ENCODE results near the gene PAGE1.
"Not testable (repeated sequence)": the region's sequence is repeated elsewhere in the genome, so short reads cannot be mapped to it uniquely, and the experiment has no call there.

Gene PAGE1, protein sequence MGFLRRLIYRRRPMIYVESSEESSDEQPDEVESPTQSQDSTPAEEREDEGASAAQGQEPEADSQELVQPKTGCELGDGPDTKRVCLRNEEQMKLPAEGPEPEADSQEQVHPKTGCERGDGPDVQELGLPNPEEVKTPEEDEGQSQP
- total RNA-seq, result 0 reads per million in 2 donors

DNA sequence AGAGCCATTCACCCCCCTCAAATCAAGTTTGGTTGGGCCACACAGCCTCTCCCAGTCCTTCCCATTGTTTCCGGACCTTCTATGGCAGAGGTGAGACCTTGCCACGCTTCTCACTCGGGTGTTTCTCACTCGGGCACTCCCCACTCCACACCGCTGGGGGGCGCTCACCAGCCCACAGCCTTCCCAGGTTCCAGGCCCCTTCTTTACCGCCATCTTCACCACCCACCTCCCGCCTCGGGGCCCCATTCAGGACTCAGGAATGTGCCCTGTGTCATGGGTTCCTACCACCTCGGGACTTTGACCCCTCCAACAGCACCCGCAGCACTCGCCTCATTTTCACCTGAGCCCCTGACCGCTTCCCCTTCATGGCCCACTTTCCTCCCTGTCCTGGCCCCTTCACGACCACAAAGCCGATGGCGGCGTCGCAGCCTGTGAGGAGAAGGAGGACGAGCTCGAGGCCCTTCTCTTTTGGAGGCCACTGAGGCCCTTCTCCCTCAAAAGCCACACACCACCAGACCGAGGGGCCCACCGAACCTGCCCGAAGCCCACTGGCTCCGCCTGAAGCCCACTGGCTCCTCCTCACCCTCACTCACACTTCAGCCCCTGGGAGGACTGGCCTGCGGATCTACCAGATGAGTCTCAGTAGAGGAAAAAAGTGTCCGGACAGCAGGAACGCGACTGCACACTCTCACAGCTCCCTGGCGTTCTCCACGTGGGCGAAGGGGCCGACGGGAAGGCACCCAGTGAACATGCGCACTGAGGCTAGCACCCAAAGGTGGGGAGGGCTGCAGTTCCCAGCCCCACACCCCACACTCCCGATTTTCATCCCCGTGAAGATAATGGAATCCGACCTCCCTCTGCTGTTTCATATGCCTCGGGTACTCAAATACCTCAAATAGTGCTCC is at the start of gene PAGE1:
PAGE1 (minus strand) TSS at position 709 of the 905 bp plus-strand sequence. CDS start 1,214 bp downstream, outside the sequence.
- DNase-seq, result no peak

DNA sequence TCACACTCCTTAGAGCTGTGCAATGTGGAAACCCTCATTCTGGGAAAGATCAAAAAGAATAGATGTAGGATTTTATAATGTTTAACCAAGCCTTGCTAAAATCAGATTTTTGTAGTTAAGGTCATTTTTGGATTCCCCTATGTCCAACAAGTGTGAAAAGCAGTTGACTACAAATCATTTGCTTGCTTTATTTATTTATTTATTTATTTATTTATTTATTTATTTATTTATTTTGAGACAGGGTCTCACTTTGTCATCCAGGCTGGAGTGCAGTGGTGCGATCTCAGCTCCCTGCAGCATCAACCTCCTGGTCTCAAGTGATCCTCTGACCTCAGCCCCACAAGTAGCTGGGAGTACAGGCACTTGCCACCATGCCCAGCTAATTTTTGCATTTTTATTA is 45.7 kb upstream of the PAGE1 start:
- DNase-seq, result not testable (repeated sequence)

DNA sequence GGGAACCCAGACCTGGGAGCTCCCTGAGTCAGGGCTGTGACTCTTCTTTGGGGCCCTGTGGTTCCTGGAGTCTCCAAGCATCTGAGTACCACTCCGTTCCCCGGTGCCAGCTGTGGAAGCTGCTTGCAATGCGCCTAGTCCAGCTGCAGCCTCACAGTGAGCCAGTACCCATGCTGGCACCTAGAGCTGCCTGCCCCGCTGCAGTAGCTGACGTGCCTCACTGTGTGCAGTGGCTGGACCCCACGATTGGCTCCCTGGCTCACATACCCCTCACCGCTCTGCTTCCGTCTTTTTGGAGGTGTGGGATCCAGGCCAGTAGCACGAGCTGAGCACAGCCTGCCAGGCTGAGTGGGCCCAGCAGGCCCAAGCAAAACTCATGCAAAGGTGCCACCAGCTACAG is 32.1 kb upstream of the PAGE1 start:
- DNase-seq, result no peak

DNA sequence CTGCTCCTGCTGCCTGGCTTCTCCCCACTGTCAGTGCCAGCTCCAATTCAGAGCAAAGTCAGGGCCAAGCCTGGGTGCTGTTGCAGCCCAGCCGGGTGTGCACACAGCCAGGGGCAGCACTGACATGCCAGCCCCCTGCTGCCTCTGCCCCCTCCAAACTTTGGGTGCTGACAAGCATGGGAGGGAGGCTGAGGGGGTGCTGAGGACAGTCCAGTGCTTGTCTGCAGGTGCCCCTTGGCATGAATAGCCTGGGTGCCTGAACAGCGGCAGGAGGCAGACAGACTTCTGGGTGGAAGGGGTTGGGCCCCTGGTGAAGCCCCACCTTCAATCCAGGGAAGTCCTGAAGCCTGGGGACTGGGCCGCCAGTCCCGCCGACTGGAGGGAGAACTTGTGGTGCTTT is 31.2 kb upstream of the PAGE1 start:
- DNase-seq, result no peak

- DNase-seq, result no peak
These were observed 30.4 kb upstream of the PAGE1 start for GRCh38 chrX:49725923-49726904.

DNA sequence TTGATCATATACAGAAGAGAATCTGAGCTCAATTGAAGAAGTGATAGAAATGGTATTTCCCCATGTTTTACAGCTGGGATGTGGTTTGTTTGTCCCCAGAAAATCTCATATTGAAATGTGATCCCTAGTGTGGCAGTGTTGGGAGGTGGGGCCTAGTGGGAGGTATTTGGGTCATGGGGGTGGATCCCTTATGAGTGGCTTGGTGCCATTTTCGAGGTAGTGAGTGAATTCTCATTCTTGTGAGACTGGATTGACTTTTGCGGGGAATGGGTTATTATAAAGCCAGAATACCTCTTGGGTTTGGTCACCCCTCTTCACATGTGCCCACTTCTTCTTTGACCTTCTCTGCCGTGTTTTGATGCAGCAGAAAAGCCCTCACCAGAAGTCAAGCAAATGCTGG is 29.6 kb upstream of the PAGE1 start:
- DNase-seq, result no peak

GRCh38 chrX:49720106-49720505 is 24.3 kb upstream of the PAGE1 start:
- DNase-seq, result not testable (repeated sequence)

DNA sequence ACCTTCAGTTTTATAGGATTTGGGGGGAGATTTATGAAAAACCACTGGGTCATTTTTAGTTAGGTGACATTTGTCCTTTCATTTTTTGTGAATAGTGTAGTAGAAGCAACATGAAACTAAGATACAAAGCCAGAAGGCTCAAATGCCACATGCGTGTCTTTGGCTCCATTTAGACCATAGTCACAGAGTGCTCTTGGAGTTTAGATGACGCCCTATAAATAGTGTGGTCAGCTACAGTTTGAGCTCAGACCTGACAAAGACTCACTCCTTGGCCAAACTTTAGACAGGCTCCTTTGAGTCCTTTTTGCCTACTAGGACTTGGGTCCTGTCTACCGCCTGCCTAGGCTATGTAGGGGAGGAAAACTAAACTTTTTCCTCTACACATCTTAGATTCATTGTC is 16.8 kb upstream of the PAGE1 start:
- DNase-seq, result no peak

GRCh38 chrX:49710744-49711319 is 15.0 kb upstream of the PAGE1 start:
- no peak for DNase-seq

DNA sequence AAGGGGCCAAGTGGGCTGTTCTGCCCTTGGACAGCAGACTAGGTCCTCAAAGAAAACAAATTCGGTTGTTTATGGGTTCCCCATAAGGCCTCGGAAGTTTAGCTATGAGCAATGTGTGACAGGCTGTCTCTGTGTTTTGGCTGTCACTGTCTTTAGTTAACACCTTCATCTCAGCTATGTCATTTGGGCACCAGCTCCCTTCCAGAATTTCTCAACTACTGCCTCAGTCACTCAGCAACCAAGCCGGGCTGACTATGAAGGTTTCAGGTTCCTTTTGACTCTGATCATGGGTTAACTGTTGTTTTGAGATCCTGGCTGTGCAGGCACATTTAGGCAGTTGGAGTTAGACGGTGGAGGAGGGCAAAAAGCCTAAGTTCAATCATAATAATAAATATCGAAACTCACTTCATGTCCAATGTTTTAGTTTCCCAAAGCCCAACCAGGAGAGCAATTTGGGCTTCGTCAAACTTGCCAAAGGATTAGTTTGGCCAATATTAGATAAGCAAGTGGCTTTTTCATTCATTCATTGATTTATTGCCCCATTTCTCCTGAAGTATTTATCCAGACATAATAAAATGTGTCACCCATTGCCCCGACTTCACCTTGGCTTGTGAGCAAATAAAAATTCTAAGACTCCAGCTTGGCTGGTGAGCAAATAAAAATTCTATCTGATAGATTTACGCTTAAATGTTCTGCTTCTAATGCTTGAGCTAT is 9.1 kb upstream of the PAGE1 start:
- no peak for DNase-seq

DNA sequence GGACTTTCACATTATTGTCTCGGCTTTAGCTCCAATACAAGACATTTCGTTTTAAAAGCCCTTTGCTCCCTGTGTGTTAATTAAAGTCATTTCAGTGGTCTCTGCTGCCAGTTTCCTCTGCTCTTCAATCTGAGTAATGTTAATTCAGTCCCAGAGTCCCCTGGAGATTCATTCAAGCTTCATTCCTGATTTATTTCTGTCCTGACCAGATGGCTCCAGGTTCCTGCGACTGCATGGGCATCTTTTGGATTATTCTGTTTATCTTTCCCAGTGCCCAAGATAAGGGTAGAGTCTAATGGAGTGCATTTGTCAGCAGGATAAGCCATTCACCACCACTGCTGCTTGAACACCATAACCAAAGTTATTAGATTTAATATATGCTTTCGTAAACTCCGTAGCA is 6.1 kb upstream of the PAGE1 start:
- no peak for DNase-seq

GRCh38 chrX:49701323-49701722 is 5.5 kb upstream of the PAGE1 start:
- no peak for DNase-seq

DNA sequence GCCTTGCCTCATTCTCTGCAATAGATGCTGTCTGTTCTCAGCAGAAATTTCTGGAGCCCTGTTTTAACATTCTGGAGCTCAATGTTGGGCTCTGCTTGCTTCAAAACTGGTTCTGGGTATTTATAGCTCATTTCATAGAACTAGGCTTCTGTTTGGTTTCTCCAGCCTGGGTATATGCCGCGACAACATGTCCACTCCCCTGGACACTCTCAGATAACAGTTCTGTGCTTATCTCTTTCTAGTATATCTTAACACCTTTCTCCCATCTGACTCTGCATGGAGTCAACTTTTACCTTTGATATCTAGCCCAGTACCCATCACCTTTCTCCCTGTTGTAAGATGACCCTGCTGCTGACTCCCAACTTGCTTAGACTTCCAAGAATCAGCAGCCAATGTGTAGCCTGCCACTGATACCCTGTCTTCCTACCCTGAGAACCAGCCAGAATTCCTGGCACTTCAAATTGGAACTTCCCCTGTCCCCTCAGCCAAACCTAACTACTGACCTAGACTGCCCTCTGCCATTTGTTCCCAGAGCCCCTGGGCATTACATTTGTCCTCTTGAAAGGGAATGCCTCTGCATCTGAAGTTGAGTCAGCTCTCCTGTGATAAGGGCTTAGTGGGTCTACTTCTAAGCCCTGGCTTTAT is 20.6 kb downstream of the PAGE1 start:
- DNase-seq, result no peak

DNA sequence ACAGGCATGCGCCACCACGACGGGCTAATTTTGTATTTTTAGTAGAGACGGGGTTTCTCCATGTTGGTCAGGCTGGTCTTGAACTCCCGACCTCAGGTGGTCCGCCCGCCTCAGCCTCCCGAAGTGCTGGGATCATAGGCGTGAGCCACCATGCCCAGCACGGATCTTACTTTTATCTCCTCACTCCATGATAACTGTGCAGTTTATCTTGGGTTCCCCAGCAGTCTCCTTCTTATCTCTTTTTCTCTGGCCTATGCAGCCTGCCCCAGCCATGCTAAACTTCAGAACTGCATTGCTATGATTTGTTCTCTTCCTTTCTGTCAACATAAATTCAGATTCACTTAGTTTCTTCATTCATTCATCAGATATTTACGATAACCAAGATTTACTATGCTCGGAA is 22.4 kb downstream of the PAGE1 start:
- DNase-seq, result no peak

DNA sequence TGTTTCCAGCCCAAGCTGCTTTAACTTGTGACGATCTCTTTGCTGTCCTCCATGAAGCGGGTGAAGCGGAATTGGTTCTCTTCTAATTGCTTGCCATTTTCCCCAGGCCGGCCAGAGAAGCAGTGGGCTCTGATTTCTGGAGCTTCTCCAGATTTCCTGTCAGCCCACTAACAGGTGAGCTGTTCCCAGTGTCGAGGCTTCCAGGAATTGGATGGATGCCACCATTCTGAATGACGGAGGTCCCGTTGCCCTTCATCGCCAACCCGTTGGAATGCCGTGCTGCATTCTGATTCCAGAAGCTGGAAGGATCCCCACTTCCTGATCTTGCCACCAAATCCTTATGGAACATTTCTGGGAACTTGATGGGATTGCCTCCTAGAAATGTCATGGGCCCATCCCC is 31.0 kb downstream of the PAGE1 start:
- DNase-seq, result no peak

- no peak for DNase-seq
These were observed 33.9 kb downstream of the PAGE1 start for GRCh38 chrX:49661881-49662280.

DNA sequence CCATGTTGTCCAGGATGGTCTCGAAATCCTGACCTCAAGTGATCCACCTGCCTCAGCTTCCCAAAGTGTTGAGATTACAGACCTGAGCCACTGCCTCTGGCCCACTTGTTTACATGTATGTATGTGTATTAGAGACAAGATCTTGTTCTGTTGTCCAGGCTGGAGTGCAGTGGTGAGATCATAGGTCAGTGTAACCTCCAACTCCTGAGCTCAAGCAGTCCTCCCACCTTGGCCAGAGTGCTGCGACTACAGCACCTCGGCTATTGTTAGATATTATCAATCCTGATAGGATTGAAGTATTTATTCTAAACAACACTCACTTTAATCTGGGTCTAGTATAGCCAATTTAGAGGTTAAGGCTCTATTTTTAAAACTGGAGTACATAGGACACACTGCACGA is 36.0 kb downstream of the PAGE1 start:
- DNase-seq, result no peak

- no peak for DNase-seq
These were observed 39.3 kb downstream of the PAGE1 start for GRCh38 chrX:49656533-49656932.

DNA sequence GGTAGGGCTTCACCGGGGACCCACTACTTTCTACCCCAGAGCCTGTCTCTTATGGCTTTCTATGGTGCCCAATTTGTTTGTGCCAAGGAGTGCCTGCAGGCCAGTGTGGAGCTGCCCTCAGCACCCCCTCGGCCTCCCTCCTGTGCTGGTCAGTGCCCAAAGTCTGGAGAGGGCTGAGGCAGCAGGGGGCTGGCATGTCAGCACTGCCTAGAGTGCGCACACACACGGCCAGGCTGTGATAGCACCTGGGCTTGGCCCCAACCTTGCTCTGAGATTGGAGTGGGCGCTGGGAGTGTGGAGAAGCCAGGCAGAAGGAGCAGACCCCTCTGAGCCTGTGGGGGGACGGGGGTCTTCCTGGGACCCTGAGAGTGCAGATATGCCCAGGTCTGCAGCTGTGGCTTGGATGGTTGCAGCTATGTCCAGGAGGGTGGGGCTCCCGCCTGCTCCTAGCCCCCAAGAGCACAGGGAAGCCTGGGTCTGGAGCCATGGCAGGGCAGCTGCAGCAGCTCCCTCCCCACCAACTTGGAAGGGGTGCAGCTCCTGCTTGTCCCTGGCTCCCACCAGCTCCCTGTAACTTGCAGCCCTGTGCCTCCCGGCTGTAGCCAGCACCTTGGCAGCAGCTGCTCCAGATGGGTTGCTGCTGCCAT is 50.7 kb downstream of the PAGE1 start:
- no peak for DNase-seq
